ENCODE results near the gene LRP2. TPM values are rescaled to one million over a fixed set of nuclear protein-coding genes. Genes with fewer than 3 reads are reported as not detected.

LRP2 gene
- total and polyA plus RNA-seq, 7 donors: 0.02 TPM; not detected in 6

DNA sequence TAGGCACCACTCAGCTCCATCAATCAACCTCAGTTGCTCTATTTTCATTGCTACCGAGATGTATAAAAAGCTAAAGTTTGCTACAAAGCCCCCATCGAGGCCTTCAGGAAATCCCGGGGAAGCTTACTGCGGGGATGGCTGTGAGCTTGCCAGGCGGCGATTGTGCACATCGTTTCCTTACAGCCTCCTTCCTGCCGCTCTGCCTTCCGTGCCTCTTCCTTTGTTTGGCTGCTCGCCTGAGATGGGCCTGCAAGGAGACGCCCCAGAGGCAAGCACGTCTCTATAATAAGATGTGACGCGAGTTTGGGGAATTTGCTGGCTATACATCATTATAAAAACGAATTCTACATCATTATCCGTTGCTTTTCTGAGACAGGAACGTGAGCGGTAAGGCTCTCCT lies 251.4 kb downstream of the LRP2 start:
- no peak overlapping the region for H3K27ac ChIP-seq
- TF ChIP-seq, protein P1, sequence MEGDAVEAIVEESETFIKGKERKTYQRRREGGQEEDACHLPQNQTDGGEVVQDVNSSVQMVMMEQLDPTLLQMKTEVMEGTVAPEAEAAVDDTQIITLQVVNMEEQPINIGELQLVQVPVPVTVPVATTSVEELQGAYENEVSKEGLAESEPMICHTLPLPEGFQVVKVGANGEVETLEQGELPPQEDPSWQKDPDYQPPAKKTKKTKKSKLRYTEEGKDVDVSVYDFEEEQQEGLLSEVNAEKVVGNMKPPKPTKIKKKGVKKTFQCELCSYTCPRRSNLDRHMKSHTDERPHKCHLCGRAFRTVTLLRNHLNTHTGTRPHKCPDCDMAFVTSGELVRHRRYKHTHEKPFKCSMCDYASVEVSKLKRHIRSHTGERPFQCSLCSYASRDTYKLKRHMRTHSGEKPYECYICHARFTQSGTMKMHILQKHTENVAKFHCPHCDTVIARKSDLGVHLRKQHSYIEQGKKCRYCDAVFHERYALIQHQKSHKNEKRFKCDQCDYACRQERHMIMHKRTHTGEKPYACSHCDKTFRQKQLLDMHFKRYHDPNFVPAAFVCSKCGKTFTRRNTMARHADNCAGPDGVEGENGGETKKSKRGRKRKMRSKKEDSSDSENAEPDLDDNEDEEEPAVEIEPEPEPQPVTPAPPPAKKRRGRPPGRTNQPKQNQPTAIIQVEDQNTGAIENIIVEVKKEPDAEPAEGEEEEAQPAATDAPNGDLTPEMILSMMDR (IDR thresholded peaks at IDR 0.05): no peak
- H3K36me3 ChIP-seq (ENCODE audit: insufficient read depth in 1 of 2, low read depth in 1 of 2): no peaks in the 10 kb centered on the region
- no peaks in the 10 kb centered on the region for H3K4me1 ChIP-seq
- intact Hi-C loops (cut with DNase I): loop anchor here in 1 of 2 donors (2.0 kb wide), 1 partner anchor 22 kb away; no protein-coding TSS in a partner anchor
- no peak overlapping the region for H3K4me3 ChIP-seq
- 41 to 47% (median 46%) methylated on average over 18 of the region's 18 CpGs for whole genome bisulfite sequencing, 3 donors
- H3K27me3 ChIP-seq (ENCODE audit: insufficient read depth in 3 of 3, low read length in 2 of 3): no peaks in the 10 kb centered on the region
- DNase-seq: no peak
- ATAC-seq: no peak
- H3K9me3 ChIP-seq: no peaks in the 10 kb centered on the region

DNA sequence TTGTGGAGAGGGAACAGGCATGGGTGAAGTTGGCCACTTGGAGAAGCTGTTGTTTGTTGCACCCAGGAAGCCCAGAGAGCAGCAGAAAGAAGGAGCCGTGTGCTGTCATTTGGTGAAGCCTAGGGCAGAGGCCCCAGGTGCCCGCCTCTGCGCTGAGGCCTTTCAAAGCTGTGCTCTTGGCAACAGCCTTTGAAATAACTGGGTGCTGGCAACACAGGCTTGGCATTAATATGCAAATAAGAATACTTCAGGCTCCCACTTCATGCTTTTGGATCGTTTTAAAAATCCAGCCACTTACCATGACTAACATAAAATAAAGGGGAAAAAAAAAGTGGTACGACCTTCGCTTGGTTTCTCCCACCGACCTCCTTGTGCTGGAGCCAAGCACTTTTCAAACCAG lies 251.9 kb downstream of the LRP2 start:
- H3K9me3 ChIP-seq: no peaks in the 10 kb centered on the region
- ATAC-seq: no peak
- H3K36me3 ChIP-seq (ENCODE audit: insufficient read depth in 1 of 2, low read depth in 1 of 2): no peaks in the 10 kb centered on the region
- DNase-seq: no peak
- no peak overlapping the region for H3K27ac ChIP-seq
- no peaks in the 10 kb centered on the region for H3K4me1 ChIP-seq
- H3K27me3 ChIP-seq (ENCODE audit: insufficient read depth in 3 of 3, low read length in 2 of 3): no peaks in the 10 kb centered on the region
- WGBS, 3 donors: 70 to 76% (median 75%) methylated on average over 7 of the region's 7 CpGs
- intact Hi-C loops (cut with DNase I): loop anchor here in 1 of 2 donors (2.0 kb wide), 1 partner anchor 22 kb away; no protein-coding TSS in a partner anchor
- no peak overlapping the region for H3K4me3 ChIP-seq
- TF ChIP-seq, protein P1 (IDR thresholded peaks at IDR 0.05): no peak

- H3K4me3 ChIP-seq: no peak overlapping the region
- intact Hi-C loops (cut with DNase I): loop anchor here in 1 of 2 donors (2.0 kb wide), 1 partner anchor 23 kb away; no protein-coding TSS in a partner anchor
- no peaks in the 10 kb centered on the region for H3K27me3 ChIP-seq (ENCODE audit: insufficient read depth in 3 of 3, low read length in 2 of 3)
- 48% methylated on average over 21 of the region's 21 CpGs for WGBS, 3 donors
- TF ChIP-seq, protein P1 (IDR thresholded peaks at IDR 0.05): peak; percentile 66
- H3K4me1 ChIP-seq: no peaks in the 10 kb centered on the region
- peak in 3 of 4 donors; percentile 64 to 83 (median 65) for ATAC-seq
- H3K27ac ChIP-seq: no peak overlapping the region
- H3K9me3 ChIP-seq: no peaks in the 10 kb centered on the region
- peak; percentile 40 to 71 for DNase-seq
- no peaks in the 10 kb centered on the region for H3K36me3 ChIP-seq (ENCODE audit: insufficient read depth in 1 of 2, low read depth in 1 of 2)
Measured at GRCh38 chr2:169109502-169110409, 252.6 kb downstream of the LRP2 start.

DNA sequence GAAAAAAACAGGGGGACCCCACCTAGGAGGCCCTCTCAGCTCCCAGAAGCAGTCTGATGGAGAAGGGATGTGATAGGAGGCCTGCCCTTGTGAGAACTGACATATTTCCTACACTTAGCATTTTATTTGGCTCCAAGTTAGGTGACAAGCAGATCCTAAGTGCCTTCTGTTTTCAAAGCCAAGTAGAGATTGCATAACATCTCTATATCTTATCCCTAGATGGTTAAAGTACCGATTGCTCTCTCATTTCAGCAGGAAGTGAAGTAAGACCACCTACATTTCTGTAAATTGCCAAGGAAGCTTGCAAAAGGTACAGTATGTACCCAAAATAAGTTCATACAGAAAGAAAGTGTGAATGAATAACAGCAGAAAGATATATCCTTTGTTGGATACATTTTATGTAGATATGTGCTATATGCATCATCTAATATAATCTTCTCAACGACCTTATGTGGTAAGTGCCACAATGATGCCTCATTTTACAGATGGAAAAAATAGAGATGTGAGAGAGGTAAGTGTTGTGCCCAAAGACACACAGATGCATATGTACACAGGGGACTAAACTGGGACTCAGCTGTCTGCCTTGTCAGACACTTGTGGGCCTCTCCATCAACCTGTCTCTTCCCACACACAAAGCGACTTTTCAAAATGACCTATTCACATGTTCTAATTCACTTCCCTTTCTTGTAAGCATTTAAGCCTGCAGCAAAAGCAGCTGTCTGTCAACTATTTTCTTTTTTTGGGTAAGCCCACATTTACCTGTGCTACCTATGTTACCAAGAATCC lies 254.0 kb downstream of the LRP2 start:
- H3K4me3 ChIP-seq: no peak overlapping the region
- H3K36me3 ChIP-seq (ENCODE audit: insufficient read depth in 1 of 2, low read depth in 1 of 2): no peaks in the 10 kb centered on the region
- no peaks in the 10 kb centered on the region for H3K4me1 ChIP-seq
- TF ChIP-seq, protein P1 (IDR thresholded peaks at IDR 0.05): no peak
- DNase-seq (no peak), ATAC-seq (no peak)
- no peak overlapping the region for H3K27ac ChIP-seq
- no peaks in the 10 kb centered on the region for H3K27me3 ChIP-seq (ENCODE audit: insufficient read depth in 3 of 3, low read length in 2 of 3)
- intact Hi-C loops (cut with DNase I): no loop called here
- 64 to 74% (median 65%) methylated on average over 3 of the region's 3 CpGs for WGBS, 3 donors
- H3K9me3 ChIP-seq: no peaks in the 10 kb centered on the region
